GM18861 (cell line): Measurements from ENCODE around the gene NMRK2.
"Not testable (repeated sequence)": the region's sequence is repeated elsewhere in the genome, so short reads cannot be mapped to it uniquely, and the experiment has no call there.

Experiments used
- ATAC-seq: cut with Tn5 transposase; IDR thresholded peaks from one replicate; pipeline ENCODE4 v1.9.1; 2021; ENCODE audit not compliant: unreplicated experiment

Gene NMRK2

DNA sequence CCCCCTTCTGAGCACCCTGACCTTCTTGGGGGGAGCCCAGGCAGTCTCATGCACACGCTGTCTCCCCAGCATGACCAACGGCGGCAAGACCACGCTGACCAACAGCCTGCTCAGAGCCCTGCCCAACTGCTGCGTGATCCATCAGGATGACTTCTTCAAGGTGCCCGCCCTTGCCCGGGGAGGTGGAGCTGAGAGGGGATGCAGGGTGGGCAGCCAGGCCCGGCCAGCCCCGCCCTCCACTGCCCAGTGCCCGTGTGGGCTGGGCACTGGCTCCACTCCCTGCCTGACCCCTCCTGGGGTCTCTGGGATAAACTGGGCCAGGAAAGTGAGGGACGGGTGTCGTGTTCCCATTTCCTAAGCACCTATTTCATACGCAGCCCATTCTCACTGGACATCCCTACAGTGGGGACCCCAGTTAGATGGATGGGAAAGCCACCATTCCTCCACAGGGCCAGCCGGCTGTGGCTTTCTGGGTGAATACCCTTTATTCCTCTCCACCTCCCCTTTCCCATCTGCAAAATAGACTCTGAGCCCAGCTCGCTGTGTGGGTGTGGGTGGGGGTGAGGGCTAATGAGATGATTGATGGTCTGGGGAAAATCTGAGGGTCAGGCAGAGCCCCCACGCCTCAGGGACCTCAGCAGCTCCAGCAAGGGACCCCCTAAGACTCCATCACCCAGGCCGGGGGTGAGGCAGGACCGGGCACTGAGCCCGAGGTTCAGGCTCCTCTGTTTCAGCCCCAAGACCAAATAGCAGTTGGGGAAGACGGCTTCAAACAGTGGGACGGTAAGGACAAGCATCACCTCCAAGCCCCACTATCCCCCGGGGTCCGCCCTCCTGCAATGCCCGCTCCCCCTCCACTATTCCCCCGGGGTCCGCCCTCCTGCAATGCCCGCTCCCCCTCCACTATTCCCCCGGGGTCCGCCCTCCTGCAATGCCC is 3.9 kb downstream of the NMRK2 start:
- no peak for ATAC-seq

GRCh38 chr19:3938300-3938950 is 5.6 kb downstream of the NMRK2 start:
- not testable (repeated sequence) for ATAC-seq

DNA sequence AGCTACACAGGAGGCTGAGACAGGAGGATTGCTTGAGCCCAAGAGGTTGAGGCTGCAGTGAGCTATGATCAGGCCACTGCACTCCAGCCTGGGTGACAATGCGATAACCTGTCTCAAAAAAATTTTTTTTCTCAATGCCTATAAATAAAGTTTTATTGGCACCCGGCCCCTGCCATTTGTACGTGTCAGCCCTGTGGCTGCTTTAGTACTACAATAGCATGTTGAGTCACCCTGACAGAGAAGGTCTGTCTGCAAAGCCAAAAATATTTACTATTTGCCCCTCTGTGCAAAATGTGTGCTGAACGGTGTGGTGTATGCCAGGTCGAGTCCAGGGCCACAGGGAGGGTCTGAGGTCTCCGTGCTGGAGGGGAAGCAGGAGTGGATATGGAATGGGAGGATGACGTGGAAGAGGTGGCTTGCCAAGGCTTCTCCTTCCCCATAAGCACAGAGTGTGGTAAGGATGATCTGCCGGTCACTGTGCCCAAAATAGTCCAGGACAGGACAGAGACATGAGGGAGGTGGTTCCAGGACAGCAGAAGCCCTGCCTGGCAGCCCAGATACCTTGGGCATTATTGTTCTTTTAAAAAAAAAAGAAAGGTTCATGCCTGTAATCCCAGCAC is 10.0 kb downstream of the NMRK2 start:
- ATAC-seq, result no peak

DNA sequence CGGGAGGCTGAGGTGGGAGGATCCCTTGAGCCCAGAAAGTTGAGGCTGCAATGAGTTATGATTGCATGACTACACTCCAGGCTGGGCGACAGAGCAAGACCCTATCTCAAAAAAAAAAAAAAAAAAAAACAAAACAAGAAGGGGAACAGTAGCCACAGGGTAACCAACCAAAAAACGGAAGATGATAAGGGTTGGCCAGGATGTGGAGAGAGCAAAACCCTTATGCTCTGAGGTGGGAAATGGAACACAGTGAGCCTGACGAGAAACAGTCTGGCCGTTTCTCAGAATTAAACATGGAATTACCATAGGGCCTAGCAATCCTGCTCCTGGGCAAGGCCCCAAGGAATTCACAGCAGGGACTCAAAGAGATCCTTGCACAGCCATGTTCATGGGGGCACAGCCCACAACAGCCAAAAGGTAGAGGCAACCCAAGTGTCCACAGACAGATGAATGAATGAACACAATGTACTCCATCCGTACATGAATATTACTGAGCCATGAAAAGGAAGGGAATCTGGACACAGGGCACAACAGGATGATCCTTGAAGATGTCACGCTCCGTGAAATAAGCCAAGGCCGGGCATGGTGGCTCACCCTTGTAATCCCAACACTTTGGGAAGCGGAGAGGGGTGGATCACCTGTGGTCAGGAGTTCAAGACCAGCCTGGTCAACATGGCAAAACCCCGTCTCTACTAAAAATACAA is 11.3 kb downstream of the NMRK2 start:
- no peak for ATAC-seq

DNA sequence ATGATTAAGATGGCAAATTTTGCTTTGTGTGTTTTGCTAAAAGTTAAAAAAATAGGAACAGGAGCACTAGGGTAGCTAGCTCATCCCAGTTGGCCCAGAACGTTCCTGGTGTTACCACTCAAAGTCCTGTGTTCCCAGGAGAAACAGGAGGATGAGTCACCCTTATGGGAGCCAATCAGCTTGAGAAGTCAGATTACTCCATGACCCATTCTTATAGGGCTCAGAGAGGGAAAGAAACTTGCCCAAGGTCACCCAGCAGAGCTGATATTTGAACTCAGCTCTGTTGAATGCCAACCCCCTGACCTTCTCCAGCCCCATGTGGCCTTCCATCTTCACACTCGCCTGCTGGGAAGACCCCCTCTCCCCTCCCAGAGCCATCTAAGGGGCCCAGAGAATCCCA is 13.0 kb downstream of the NMRK2 start:
- ATAC-seq, result no peak

DNA sequence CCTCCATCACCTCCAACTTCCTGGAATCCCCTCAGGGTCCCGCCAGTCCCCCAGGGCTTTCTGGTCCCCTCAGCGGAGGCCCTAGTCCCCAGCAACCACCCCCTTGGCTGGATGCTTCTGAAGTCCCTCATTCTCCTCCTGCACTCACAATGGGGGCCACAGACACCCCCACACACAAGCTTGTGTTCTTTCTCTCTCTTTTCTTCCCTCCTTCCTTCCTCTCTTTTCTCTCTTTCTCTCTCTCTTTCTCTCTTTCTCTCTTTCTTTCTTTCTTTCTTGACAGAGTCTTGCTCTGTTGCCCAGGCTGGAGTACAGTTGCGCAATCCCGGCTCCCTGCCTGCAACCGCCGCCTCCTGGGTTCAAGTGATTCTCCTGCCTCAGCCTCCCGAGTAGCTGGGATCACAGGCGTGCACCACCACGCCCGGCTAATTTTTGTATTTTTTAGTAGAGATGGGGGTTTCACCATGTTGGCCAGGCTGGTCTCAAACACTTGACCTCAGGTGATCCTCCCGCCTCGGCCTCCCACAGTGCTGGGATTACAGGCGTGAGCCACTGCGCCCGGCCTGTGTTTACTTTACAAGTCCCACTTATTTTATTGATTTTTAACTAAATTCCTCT is 14.6 kb downstream of the NMRK2 start:
- ATAC-seq, result not testable (repeated sequence)

- ATAC-seq, result no peak
Measured at GRCh38 chr19:3949294-3949693, 16.4 kb downstream of the NMRK2 start.

GRCh38 chr19:3949997-3950859 is 17.4 kb downstream of the NMRK2 start:
- no peak for ATAC-seq

GRCh38 chr19:3950871-3951861 is 18.3 kb downstream of the NMRK2 start:
- no peak for ATAC-seq

- not testable (repeated sequence) for ATAC-seq
Measured at GRCh38 chr19:3952755-3953276, 19.9 kb downstream of the NMRK2 start.

DNA sequence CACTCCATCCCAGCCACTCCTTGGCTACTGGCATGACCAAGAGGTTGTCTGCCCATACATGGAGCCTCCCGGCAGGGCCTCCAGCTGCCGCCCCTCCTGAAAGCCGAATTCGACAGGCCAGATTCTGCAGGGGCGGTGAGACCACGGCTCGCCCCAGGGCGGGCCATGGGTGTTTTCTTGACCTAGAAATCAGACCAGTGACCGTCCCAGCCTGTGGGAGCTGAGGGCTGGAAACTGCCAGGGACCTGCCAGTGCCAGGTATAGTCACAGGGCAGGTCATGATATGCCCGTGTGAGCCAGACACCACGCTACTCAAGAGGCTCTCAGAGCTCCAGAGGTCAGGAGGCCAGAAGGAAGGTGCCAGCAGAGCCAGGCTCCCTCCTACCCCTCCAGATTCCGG is 21.2 kb downstream of the NMRK2 start:
- ATAC-seq, result no peak

GRCh38 chr19:3955276-3955675 is 22.4 kb downstream of the NMRK2 start:
- not testable (repeated sequence) for ATAC-seq

- ATAC-seq, result no peak
Measured at GRCh38 chr19:3955688-3956087, 22.8 kb downstream of the NMRK2 start.

- no peak for ATAC-seq
Measured at GRCh38 chr19:3958836-3959765, 26.2 kb downstream of the NMRK2 start.

GRCh38 chr19:3959766-3960131 is 26.9 kb downstream of the NMRK2 start:
- no peak for ATAC-seq

DNA sequence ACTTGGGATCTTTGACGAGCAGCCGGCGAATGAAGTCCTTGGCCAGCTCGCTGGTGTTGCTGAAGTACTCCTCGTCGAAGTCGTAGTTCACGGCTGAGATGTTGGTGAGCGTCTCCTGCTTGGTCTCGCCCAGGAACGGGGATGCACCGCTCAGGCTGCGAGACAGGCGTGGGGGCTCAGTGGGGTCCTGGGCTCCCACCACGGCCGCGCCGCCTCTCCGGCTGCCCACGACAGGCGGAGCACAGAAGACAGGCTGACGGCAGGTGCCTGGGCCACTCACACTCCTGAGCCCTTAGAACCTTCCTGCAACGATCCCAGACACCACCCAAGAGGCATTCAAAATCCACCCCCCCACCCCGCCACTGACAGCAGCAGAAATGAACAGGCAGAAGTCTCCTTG is 28.1 kb downstream of the NMRK2 start:
- no peak for ATAC-seq

- ATAC-seq, result no peak
Measured at GRCh38 chr19:3963458-3964255, 30.8 kb downstream of the NMRK2 start.
